Measurements from ENCODE around the gene UTF1.

DNA sequence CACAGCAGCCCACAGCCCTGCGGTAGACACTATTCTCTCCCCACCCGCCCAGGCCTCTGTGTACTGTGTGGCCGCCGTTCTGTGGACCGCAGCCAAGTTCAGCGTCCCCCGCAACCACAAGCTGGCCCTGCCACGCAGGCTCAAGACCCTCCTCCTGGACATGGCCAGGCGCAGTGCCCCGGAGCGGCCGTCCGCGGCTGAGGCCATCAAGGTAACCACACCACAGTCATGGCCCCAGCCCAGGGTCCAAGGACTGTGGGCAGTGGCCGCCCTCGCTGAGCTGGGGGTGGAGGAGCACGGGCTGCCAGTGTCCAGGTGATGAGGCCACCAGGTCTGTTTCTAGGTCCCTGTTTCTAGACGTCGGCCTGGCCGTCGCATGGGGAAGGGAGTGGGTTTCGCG, 34.4 kb upstream of the UTF1 start:
- TF ChIP-seq, protein P1, sequence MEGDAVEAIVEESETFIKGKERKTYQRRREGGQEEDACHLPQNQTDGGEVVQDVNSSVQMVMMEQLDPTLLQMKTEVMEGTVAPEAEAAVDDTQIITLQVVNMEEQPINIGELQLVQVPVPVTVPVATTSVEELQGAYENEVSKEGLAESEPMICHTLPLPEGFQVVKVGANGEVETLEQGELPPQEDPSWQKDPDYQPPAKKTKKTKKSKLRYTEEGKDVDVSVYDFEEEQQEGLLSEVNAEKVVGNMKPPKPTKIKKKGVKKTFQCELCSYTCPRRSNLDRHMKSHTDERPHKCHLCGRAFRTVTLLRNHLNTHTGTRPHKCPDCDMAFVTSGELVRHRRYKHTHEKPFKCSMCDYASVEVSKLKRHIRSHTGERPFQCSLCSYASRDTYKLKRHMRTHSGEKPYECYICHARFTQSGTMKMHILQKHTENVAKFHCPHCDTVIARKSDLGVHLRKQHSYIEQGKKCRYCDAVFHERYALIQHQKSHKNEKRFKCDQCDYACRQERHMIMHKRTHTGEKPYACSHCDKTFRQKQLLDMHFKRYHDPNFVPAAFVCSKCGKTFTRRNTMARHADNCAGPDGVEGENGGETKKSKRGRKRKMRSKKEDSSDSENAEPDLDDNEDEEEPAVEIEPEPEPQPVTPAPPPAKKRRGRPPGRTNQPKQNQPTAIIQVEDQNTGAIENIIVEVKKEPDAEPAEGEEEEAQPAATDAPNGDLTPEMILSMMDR (IDR thresholded peaks at IDR 0.05): no peak
- no peak for TF ChIP-seq POLR2A (IDR thresholded peaks at IDR 0.05)
